ENCODE measurements around the gene MYLK3.
"Not testable (repeated sequence)": the region's sequence is repeated elsewhere in the genome, so short reads cannot be mapped to it uniquely, and the experiment has no call there.

Gene MYLK3

DNA sequence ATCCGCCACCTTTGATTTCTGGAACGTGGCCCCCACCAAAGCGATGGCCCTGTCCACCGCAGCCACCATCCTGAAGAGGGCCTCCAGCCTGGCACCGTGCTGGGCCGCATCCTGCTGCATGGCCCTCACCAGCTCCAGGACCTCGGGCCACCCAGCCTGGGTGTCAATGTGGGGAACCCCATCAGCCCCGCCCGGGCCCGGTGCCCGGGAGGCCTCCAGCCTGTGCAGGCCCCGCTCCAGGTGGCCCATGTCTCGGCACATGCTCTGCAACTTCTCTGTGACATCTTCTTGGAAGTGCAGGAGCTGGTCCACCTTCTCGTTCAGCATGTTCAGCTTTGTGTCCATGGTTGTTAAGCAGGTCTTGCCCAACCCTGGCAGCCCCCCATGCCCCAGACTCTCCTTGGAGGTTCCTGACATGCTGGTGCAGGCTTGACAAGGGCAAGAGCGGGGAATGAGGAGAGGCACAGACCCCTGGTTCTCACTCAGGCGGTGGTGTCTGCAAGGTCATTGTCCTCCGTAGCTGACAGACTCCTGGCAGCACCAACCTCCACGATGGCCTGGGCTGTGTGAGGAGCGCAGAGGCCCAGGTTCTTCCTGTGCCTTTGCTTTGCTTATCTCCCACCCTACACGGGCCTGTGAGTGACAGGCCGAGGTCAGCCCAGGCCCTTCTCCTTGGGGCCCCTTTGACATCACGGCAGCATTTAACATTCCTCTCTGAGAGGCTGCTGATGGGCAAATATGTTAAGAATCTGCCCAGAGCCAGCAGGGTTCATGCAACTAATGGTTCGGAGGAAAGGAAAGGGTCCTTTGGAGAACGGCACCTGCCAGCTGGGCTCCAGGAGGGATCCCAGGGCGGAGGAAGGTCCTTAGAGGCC, at the start of gene MYLK3:
TSS of gene MYLK3 (minus strand) at position 568 of the 875 bp plus-strand sequence. CDS start at position 417, 151 bp downstream.
- DNase-seq (ENCODE audit: low read depth) = no peak

DNA sequence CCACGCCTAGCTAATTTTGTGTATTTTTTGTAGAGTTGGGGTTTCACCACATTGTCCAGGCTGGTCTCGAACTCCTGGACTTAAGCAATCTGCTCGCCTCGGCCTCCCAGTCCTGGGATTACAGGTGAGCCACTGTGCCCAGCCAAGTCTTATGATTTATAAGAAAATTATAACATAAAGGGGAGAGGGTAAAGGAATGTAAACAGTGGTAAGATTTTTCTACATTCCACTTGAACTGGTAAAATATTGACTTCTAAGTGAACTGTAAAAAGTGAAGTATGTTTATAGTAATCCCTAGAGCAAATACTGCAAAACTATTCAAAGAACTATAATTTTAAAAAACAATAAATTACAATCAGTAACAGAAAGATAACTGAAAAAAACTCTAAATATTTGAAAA, 49.4 kb upstream of the MYLK3 start:
- no peak for DNase-seq (ENCODE audit: low read depth)

DNA sequence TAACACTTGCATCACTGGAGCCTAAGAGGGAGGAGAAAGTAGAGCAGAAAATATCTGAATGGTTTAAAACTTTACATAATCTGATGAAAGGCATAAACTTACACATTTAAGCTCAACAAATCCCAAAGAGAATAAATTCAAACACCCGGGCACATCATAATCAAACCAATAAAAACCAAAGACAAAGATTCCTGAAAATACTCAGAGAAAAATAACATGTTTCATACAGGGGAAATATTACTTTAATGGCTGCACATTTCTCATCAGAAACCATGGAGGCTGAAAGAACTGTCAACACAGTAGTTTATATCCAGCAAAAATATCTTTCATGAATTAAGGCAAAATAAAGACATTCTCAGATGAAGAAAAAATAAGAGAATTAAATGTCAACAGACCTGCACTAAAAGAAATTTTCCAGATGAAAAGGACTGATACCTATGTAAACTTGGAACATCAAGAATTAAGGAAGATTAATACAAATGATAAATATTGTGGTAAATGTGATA, 48.7 kb upstream of the MYLK3 start:
- DNase-seq (ENCODE audit: low read depth) = no peak

DNA sequence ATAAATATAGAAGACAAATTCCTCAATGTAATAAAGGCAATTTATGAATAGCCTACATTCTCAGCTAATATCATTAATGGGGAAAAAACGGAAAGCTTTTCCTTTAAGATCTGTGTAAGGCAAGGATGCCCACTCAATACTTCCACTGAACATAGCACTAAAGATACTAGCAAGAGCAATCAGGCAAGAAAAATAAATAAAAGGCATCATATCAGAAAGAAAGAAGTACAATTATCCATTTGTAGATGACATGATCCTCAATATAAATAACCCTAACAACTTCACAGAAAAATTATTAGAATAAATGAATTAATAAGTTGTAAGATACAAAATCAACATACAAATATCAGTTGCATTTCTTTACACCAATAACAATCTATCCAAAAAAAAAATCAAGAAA, 45.7 kb upstream of the MYLK3 start:
- DNase-seq (ENCODE audit: low read depth) = no peak

DNA sequence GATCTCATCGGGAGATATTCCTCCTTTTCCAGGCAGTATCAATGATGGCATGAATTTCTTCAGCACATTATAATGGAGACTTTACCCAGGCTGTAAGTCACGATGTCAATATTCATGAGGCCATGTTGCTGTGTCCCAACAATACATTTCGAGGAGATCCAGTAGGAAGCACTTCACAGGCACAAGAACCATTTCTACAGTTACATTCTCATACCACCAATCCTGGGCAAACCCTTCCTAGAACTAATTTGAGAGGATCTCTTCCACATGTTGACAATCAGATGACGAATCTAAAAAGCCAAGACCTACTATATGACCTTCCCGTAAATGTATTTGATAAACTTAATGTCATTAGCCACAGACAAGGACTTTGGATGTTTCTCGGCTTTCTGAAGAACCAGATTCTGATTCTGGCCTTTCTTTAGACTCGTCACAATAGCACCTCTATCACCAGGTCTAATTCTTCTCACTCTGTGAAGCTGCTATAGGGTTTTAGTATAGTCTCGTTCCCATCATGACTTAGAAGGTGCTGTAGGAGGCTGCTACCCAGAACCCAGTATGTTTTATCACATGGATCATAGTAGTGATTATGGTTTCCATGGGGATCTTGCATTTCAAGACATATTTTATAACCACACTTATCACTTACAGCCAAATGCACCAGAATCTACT, 42.6 kb upstream of the MYLK3 start:
- DNase-seq (ENCODE audit: low read depth) = no peak

DNA sequence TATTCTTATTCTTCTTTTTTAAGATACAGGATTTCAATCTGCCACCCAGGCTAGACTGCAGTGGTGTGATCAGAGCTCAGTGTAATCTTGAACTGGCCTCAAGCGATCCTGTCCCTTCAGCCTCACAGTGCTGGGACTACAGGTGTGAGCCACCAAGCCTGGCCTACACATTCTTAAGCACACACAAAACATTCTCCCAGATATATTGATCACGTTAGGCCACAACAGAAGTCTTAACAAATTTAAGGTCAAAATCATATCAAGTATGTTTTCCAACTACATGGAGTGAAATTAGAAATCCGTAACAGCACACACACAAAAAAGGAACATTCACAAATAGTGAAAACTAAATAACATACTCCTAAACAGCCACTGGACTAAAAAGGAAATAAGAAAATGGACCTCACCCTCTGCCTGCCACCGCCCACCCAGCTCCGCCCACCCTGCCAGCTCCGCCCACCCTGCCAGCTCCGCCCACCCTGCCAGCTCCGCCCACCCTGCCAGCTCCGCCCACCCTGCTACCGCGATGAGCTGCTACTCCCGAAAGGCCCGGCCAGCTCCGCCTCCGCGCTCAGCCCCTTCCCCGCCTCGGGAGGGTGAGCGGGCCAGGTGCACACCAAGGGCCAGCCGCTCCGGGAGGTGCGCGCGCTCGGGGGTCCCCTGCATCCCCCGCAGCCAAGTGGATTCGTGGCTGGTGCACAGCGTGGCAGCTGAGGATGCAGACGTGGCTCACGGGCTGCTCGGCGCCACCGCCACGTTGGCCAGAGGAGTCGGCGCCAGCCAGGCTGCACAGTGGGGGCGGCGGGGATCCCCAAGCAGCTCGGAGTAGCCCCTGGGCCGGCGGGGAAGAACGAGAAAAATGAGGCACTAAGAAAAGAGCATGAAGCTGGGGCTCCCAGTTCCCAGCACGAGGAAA, 41.6 kb upstream of the MYLK3 start:
- no peak for DNase-seq (ENCODE audit: low read depth)

DNA sequence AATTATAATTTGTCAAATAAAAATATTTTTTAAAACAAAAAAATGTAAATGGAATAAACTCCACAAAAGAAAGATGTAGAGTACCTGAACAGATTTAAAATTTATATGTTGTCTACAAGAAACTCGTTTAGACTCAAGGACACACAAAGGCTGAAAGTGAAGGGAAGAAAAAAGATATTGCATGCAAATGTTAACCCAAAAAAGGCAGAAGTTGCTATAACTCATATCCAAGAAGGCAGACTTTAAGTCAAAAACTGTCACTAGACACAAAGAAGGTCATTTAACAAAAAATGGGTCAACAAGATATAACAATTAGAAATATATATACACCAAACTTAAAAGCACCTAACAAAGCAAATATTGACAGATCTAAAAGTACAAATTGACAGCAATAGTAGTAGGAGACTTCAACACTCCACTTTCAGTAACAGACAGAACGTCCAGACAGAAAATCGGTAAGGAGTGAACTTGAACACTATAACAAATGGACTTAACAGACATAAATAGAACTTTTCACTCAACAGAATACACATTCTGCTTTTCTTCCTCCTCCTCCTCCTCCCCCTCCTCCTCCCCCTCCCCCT, 40.8 kb upstream of the MYLK3 start:
- DNase-seq (ENCODE audit: low read depth) = no peak

DNA sequence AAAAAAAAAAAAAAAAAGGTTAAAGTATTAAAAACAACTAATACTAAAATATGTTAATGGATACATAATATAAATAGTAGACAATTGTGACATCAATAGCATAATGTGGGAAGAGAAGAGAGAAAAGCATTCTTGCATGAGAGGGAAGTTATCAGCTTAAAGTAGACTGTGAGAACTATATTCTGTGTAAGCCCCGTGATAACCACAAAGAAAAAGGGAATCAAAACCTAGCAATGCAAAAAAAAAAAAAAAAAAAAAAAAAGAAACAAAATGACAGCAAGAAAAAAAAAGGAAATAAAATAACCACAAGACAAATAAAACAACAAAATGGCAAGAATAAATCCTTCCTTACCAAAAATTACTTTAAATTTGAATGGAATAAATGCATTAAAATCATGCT, 39.8 kb upstream of the MYLK3 start:
- DNase-seq (ENCODE audit: low read depth) = no peak

DNA sequence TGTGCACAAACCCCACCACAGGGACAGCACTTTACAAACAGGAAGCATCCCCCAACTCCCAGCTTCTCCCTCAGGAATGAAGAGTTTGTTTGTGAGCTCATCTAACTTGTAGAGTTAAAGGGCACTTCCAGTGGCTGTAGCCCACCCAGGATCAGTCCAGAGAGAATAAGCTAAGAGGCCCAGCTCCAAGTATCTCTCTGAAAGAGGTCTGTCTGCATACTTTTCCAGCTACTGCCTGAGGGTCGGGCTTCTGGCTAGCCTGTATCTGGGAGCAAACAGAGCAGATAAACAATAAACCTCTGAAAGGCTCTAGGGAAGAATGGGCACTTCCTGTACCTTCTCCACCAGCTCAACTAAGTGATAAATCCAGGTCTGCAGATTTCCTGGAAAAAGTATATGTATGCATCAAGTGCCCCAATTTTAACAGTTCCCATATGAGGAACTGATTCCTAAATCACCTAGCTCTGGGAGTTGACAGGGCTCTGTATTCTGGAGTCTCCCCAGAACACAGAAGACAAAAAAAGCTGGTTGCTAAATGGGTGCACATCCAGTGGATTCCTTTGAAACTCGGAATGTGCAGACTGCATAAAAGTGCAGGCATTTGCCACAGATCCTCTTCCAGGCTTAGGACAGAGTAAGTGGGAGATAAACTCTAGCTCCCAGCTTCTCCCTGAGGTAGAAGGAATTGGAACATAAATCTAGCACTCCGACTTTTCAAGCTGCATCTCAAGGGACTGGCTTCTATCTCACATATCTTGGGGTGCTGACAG, 37.1 kb upstream of the MYLK3 start:
- no peak for DNase-seq (ENCODE audit: low read depth)

DNA sequence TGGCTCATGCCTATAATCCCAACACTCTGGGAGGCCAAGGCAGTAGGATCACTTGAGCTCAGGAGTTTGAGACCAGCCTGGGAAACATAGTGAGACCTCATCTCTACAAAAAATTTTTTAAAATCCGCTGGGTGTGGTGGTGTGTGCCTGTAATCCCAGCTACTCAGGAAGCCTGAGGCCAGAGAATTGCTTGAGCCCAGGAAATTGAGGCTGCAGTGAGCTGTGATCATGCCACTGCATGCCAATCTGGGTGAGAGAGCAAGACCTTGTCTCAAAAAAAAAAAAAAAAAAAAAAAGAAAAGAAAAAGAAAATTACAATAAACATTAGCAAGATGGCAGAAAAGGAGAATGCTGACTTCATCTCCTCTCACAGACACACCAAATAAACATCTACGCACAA, 36.4 kb upstream of the MYLK3 start:
- not testable (repeated sequence) for DNase-seq (ENCODE audit: low read depth)

DNA sequence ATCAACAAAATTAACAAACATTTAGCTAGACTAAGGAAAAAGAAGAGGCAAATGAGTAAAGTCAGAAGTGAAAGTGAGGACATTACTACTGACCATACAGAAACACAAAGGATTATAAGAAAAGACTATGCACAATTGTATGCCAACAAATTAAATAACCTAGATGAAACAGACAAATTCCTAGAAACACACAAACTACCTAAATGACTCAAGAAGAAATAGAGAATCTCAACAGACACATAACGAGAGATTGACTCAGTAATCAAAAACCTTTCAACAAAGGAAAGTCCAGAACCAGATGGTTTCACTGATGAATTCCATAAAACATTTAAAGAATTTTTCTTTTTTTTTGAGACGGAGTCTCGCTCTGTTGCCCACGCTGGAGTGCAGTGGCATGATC, 35.7 kb upstream of the MYLK3 start:
- no peak for DNase-seq (ENCODE audit: low read depth)

DNA sequence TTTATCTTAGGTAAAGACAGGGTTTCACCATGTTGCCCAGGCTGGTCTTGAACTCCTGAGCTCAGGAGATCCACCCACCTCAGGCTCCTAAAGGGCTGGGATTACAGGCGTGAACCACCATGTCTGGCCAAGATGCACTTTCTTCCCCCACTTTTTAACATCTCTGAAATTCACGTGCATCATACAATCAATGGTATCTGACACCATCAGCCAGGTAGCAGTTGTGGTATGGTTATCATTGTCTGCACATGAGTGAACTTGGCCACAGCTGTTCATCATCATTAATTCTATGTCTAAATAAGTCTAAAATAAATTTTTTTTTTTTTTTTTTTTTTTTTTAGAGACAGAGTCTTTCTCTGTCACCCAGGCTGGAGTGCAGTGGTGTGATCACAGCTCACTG, 34.2 kb upstream of the MYLK3 start:
- DNase-seq (ENCODE audit: low read depth) = no peak

DNA sequence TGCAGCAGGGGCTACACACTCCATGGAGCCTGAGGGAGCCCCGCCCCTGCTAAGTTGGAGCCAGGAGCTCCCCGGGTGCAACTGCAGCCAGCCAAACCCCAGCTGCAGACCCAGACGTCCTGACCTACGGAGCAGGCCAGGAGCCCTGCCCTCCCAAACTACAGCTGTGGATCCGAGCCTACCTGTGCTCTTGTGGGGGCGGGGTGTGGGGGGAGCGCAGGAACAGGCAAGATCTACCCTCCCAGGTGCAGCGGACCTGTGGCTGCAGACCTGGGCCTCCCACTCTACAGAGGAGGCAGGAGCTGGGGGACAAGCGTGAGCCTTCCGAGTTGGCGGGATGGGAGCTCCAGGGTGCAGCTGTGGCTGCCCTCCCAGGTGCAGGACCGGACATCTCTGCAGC, 29.7 kb upstream of the MYLK3 start:
- no peak for DNase-seq (ENCODE audit: low read depth)

DNA sequence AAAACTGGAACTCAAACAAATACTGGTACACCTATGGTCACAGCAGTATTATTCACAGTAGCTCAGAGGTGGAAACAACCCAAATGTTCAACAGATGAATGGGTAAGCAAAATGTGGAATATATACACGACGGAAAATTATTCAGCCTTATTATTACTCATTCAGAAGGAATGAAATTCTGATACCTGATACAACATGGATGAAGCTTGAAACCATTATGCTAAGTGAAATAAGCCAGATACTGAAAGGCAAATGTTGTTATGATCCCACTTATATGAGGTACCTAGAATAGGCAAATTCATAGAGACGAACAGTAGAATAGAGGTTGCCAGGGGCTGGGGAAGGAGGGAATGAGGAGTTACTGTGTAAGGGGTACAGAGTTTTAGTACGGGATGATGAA, 27.1 kb upstream of the MYLK3 start:
- no peak for DNase-seq (ENCODE audit: low read depth)

DNA sequence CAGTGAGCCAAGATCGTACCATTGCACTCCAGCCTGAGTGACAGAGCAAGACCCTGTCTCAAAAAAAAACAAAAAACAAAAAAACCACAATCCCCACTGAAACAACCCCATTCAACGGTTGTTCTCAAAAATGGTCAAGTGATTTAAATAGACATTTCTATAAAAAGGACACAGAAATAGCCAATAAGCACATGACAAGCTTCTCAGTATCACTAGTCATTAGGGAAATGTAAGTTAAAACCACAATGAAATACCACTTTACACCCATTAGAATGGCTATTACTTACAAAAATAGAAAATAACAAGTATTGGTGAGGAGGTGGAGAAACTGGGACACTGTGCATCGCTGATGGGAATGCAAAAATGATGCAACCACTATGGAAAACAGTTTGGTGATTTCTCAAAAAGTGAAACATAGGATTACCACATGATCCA, 26.6 kb upstream of the MYLK3 start:
- no peak for DNase-seq (ENCODE audit: low read depth)

DNA sequence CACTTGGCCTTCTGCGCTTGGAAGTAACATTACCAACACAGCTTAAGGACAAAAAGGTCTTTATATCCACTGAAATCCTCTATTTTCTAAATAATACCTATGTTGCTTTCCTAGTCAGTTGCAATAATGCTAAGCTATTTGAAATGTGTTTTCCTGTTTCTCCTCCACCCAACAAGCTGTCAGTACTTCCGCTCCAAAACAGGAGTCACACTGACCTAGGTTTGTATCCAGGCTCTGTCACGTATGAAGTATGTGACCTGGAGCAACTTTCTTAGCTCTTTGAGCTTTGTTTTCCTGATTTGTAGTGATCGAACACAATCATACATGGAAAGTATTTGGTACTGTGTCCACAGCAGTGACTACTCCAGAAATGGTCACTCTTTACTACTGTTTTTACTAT, 24.3 kb upstream of the MYLK3 start:
- no peak for DNase-seq (ENCODE audit: low read depth)

DNA sequence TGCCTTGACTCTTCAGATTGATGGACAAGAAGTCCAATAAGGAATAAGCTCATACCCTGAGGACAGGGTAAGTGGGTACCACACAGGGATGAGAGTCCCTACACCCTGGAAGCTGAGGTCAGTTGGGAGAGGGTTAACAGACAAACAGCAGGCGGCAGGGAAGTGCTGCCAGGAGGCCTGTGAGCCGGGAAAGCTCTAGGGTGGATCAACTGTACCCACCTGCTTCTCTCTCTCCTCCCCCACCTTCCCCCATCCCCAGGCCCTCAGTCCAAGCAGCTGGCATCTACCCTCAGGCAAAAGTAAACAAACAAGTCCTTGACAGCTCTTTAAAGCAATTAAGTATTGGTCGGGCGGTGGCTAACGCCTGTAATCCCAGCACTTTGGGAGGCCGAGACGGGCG, 20.7 kb upstream of the MYLK3 start:
- no peak for DNase-seq (ENCODE audit: low read depth)

DNA sequence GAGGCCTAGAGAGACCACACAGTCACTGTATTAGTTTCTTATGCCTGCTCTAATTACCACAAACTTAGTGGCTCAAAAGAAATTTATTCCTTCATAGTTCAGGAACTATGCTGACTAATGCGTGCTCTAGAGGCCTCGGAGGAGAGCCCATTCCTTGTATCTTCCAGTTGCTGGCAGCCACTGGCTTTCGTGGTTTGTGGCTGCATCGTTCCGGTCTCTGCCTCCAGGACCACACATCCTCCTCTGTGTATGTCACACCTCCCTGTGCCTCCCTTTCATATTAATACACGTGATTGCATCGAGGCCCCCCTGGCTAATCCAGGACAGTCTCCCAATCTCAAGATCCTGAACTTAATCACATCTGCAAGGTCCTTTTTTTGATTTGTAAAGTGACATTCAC, 16.9 kb upstream of the MYLK3 start:
- no peak for DNase-seq (ENCODE audit: low read depth)

DNA sequence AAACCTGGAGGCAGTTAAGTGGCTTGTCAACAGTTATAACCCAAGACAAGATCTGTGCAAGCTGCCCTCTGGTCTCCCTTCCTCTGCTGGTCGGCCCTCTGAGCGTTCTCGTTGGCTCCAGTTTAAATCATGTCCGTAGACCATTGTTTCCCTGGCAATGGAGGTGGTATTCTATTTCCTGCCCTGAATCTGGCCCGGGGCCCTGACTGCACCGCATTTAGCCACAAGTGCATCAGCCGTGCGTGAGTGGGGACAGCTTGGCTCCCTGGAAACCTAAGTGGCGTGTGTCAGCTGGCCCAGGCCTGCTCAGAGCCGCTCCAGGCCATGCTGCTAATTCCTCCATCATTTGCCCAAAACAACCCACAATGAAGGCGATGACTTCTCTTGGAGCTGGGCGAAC, 15.0 kb upstream of the MYLK3 start:
- no peak for DNase-seq (ENCODE audit: low read depth)

DNA sequence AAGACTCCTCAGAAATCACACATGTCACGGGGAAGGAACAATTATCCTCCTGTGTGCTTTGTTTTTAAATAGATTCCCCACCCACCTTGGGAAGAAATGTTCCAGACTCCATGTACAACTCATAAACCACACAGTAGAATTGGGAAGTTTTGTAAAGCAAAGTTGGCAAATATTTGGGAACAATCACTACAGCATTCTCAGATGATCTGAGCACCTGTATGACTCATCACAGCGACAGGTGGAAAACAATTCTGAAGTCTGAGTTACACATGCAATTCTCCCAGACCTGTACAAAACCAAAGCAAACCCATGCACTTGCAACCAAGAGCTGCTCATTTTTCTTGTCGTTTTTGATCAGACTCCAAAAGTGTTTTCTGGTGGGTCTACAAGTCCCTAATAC, 14.4 kb upstream of the MYLK3 start:
- no peak for DNase-seq (ENCODE audit: low read depth)

DNA sequence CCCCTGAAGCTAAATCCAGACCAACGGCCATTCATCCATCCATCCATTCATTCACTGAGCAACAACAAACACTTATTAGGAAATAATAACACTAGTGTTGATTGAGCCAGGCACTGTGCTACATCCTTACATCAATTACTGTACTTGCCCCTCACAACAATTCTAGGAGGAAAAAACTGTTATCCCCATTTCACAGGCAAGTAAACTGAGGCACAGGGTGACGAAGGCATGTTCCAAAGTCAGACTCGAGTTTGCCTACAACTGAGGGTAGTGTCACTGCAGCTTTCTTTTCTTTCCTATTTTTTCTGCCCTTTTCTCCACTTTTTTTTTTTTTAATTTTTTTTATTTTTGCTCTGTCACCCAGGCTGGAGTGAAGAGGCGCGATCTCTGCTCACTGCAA, 11.2 kb upstream of the MYLK3 start:
- DNase-seq (ENCODE audit: low read depth) = no peak

Measured in HS-27A (cell line).